ENCODE data around the gene SLC39A11.

Gene SLC39A11

DNA sequence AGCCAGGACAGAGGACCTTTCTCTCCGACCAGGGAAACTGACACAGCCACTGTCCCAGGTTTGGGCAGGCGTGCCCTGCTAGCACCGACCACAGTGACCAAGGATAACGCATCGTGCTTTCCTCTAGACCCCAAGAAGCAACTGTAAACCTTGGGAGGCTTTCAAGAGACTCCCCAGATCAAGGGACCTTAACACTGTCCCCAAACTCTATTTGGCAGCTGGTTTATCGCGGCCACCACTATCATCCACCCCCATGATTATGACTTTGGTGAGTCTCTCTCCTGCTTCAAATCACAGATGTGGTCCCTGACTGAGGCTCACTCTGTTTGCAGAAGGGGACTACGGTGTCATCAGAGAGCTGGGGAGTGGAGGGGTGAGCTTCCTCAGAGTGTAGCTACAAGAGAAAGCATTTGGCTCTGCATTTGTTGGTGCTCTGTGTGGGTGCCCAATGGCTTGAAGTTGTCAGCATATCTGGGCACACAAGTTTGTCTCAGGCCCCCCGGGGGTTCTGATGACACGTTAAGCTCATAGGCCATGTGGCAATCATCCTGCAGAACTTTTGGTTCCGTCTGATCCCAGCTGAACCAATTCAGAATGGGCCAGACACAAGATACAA lies 408.0 kb downstream of the SLC39A11 start:
- DNase-seq (ENCODE audit: low read depth): no peak

DNA sequence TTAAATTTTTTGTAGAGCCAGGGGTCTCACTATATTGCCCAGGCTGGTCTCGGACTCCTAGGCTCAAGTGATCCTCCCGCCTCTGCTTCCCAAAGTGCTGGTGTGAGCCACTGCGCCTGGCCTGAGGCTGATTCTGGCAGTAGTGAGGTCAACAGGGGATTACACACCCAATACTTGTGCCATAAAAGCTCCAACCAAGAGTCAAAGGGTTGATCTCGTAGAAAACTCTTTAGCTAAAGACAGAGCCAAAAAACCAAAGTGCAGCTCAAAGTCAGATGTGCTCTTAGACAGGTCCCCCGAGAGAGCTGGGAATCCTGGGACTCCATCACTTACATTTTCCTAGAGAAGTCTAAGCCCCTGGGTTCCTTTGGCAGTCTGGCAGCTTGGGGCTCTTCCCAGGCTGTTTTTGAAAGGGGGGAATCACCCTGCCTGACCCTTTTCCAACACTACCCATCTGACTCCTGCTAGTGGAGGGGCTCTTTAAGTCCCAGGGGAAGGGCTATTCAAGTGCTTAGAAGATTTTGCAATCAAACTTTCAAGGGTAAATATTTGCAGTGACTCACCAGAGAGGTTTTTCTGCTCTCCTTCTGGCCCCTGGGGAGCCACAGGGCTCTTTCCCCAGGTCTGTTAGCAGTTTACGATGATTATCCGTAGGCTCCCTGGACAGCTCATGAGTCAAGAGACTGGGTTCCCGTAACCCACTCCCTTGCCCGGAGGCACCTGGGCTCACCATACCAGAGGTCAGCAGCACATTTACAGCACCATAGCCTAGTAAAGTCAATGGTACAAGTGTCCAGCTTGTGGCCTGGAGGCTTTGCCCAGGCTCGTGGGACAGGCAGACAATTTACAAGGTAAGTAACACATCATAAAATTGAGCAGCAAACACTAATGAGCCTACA lies 408.7 kb downstream of the SLC39A11 start:
- DNase-seq (ENCODE audit: low read depth): no peak

DNA sequence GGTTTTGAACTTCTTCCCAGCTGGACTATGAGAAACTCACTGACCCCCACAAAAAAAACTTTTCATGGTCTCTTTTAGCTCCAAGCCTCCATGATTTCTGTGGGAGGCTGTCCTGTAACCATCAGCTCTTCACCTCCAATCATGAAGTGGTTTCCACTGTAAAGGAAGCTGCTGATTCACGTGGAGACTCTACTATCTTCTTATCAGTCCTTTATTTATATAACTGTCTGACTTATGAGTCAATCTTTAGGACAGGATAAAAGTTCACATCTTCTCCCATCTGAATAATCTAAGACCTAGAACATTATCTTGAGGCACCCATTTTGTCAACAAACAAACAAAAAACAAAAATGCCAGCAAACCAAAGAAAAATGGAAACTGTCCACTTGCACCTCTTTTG lies 409.9 kb downstream of the SLC39A11 start:
- no peak for DNase-seq (ENCODE audit: low read depth)

DNA sequence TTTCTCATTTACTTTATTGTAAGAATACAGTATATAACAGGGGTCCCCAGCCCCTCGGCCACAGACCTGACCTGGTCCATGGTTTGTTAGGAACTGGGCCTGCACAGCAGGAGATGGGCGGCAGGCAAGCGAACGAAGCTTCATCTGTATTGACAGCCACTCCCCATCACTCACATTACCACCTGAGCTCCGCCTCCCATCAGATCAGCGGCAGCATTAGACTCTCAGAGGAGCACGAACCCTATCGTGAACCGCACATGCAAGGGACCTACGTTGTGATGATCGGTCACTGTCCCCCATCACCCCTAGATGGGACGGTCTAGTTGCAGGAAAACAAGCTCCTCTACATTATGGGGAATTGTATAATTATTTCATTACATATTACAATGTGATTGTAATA lies 410.6 kb downstream of the SLC39A11 start:
- DNase-seq (ENCODE audit: low read depth): no peak

DNA sequence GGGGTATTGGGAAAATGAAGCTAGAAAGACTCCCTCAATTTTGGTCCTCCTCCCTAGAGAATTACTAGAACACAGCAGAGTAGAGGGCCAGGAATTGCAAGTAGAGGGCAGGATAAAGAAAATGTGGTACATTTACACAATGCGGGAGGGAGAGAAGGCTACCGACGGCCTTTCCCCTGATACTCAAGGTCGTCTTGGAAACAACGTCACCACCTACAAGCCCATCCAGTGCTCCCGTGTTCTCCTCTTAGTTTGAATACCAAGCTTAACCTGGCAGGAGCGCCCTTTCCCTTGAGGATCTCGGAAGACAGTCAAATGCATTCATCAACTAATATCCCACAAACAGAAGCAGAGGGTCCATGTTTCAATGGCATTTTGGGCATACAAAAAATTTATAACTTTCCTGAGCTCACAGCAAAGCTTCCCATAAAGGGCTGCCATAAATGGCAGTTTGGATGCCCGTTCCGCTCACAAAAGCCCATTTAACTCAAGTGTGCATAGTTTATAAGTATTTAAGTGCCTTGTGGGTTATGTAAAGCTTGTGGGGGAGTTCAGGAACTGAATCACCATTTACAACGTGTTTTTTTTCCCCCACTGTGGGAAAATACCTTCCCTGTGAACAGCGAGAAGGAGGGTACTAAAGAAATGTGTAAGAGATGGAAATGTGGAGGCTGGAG lies 414.6 kb downstream of the SLC39A11 start:
- DNase-seq (ENCODE audit: low read depth): no peak

DNA sequence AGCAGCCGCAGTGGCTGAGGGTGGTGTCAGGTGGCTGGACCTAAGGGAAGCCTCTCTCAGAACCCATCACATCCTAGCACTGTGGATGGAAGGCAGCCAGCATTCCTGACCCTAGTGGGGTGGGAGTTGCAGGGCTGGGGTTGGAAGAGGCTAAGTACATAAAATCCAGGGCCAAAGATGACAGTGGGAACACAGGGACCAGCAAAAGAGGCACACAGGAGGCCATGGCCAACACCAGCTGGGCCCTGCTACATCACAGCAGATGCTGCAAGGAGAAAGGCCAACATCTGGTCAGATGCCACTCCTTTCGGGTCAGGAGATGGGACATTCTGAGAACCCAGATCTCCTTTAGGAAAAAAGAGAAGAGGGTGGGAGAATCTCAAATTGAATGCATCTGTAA lies 415.4 kb downstream of the SLC39A11 start:
- no peak for DNase-seq (ENCODE audit: low read depth)

DNA sequence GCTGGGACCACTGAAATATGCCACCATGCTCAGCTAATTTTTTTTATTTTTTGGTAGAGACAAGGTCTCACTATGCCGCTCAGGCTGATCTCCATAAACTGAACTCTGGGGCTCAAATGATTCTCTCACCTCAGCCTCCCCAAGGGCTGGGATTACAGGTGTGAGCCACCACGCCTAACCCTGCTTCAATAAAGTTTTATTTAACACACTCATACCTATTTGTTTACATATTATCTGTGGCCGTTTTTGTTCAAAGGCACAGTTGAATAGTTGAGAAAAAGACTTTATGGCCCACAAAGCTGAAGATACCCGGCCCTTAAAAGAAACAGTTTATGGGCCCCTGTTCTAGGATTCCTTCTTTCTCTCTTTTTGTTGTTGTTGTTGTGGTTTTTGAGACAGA lies 419.8 kb downstream of the SLC39A11 start:
- DNase-seq (ENCODE audit: low read depth): no peak

DNA sequence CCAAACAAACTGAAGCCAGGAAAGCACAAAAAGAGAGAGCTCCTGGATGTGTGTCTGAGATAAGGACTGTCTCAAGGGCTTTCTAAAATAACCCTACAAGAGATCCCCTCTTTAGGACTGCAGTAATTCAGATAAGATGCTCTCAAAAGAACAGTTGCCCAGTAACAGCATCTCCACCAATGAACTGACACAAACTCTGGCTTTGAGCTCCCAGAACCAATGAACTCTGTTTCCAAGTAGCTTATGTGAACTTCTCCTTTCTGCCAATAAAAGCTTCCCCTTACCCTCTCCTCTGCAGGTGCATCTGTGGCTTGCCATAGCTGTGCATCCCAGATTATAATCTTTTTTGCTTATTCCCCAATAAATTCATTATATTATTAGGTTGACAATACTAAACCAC lies 421.5 kb downstream of the SLC39A11 start:
- DNase-seq (ENCODE audit: low read depth): no peak

DNA sequence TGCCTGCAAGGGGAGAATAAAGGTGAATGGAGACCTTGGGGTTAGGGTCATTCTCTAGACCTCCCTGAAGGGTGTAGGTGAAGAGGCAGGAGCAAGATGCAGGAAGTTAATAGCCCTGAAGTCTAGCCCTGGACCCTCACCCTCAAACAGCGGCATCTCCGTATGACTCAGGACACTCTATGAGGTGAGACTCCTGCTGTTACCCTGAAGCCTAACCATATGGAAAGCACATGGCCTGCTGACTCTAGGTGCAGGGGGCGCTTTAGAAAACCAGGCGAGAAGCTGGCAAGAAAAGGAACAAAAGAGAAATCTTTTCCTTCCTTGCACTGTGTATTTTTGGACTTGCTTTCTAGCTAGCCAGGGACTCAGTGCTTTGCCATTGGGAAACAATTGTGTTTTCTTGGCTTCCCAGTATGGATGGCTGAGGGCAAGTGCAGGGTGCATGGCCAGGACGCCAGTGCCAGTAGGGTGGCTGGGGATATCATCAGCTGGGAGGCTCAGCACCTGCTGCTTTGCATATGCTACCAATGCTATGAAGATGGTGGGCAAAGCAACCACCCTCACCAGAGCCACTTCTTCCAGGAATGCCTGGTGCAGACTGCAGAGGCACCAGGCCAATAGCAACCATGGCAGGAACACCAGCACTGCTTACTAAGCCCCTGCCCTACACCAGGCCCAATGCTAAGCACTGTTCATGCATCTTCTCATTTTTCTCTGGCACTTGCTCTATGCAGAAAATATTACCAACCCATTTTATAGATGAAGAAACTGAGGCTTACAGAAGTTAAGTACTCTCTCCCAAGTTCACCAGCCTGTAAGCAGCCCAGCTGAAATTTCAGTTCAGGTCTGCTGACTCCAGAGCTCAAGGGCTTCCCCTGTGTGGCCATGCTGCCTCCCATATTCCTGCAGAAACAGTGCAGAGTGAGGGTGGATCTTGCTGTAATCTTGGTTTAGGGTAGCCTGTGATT lies 425.1 kb downstream of the SLC39A11 start:
- DNase-seq (ENCODE audit: low read depth): no peak

DNA sequence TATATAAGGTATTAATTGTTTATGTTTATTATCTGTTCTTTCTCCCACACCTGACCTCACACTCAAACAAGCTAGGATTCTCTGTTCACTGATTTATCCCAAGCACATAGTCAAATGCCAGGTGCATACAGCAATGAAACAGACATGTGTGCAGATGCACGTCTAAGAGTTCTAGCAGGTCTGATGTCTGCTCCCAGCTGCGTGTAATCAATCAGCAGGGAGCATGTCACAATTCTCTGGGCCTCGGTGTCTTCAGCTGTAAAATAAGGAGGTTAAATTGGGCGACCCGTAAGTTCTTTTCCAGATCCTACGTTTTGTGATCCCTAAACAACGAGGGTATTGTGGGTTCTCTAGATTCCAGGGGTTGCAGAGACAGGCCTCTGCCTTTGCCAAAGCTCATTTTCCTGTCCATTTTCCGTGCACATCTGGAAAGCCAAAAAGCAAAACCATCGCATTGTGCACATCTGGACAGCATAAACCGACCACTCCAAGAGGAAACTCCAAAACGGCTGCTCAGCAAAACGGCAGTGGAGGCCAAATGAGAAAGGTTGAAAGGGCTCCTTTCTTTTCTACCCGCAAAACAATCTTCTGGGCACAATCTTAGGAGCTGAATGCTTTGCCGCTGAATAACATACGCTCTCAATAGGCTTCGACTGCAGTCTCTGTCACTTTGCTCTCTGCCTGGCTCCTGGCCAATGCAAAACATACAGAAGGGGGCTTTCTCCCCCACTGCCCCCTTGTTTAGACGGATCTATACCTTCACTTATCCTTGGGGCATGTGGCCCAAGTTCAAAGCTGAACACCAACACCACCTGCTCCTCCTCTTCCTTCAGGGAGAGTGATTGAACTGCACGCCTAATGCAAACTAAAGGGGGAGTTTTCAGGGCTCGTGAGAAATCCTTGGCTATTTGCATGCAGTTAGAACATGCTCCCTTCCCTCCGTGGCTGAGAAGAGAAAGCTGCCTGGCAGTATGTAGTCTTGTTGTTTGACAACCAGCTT lies 426.3 kb downstream of the SLC39A11 start:
- DNase-seq (ENCODE audit: low read depth): no peak

DNA sequence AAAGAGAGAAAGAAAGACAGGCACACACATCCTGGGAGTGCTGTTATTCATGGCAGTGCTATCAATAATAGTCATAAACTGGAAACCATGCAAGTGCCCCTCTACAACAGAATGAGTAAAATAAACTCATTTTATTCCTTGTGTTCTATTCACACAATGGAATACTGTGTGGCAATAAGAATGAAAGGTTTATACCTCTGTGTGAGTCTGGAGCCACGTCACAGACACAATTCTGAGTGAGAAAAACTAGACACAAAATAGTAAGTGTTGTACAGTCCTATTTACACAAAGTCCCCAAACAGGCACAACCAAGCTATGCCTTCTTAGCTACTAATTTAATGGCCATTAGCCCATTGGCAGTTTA lies 429.7 kb downstream of the SLC39A11 start:
- DNase-seq (ENCODE audit: low read depth): no peak

DNA sequence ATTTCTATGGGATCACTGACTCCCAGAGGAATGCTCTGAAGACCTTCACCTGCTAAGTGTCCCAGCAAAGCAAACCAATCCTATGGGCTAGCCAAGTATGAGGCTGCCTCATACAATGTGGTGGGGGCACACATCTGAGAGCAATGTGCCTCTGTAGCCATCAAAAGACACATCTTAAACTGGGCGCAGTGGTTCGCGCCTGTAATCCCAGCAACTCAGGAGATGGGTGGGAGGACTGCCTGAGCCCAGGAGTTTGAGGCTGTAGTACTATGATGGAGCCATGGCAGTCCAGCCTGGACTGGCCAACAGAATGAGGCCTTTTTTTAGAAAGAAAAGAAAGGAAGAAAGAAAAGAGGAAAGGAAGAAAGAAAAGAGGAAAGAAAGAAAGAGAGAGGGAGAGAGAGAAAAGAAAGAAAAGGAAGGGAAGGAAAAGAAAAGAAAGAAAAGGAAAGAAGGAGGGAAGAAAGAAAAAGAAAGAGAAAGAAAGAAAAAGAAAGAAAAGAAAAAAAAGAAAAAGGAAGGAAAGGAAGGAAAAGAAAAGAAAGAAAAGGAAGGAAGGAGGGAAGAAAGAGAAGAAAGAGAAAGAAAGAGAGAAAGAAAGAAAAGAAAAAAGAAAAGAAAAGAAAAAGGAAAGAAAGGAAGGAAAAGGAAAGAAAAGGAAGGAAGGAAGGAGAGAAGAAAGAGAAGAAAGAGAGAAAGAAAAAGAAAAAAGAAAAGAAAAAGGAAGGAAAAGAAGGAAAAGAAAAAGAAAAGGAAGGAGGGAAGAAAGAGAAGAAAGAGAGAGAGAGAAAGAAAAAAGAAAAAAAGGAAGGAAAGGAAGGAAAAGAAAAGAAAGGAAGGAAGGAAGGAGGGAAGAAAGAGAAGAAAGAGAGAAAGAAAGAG lies 430.3 kb downstream of the SLC39A11 start:
- DNase-seq (ENCODE audit: low read depth): no peak

DNA sequence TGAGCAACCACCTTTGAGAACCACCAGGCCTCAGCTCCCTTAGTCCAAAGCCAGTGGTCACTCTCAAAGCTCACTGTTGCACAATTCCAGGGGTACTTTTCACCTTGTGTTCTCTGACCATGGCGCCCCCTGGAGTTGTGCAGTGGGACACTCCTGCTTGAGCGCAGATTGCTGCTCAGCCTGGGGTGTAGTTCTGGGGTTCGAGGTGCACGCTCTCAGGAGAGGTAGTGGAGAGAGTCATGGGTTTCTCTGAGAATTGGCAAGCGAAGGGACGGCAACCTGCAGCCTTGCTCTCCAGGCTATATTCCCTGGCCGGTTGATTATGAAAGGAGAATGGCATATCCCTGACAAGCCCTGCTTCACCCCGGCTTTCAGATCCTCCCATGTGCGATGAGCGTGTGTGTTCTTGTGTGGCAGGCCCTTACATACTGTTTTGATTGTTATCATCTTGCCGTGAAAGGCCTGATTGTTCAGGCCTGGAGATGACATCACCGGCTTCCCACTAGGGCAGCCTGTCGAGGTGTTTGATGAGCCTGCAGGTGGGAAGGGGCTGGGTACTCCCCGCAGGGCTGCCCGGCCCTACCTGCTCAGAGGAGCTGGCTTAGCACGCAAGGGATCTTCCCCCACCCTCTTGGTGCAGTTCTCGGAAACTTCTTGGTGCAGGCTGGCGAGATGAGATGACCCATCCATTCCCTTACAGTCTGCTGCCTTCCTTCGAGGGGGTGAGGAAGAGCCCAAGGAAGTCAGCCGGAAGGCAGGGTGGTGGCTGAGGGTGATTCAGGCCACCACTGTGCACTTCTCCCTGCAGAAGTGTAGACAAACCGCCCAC lies 431.2 kb downstream of the SLC39A11 start:
- no peak for DNase-seq (ENCODE audit: low read depth)

DNA sequence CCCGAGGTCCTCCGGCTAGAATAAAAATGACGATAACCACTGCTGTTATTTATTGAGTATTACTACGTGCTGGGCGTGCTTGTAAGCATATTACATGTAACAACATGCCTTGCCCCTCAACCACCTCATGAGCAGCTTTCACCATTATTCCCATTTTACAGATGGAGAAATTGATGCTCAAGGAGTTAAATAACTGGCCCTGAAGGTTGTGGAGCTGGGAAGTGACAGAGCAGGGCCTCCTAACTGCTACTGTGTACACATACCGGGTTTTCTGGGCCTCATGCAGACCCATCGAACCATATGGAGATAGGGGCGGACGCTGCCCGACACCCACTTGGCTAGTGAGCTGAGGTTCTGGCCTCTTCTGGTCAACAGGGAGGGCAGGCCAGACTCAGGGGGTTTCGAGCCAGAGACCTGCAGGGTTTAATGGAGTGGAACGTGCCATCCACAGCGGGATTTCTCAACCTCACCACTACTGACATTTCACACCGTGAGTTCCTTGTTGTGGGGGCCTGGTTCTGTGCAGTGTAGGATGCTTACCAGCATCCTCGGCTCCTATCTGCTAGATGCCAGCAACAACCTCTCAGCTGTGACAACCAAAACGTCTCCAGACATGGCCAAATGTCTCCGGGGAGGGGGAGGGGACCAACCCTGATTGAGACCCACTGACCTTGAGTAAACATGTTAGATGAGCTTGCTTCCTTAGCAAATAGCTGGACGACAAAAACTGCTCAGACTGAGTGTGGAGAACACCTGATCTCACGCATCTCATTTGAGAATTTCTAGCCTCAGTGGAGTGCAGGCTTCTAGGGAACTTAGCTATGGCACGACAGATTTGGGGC lies 432.0 kb downstream of the SLC39A11 start:
- no peak for DNase-seq (ENCODE audit: low read depth)

DNA sequence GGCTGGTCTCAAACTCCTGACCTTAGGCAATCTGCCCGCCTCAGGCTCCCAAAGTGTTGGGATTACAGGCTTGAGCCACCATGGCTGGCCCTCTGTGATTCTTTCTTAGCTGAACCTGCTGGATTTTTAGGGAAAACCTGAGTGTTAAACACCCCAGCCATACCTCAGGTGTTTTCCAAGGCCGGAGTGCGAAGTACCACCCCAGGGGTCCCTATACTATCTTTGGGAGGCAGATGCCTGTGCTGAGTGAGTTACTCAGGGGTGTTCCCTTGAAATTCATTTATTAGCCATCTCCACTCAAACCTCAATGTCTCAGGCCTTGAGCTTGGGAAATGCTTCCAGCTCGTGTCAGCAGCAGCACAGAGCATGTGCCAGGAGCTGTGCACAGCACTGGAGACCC lies 432.7 kb downstream of the SLC39A11 start:
- no peak for DNase-seq (ENCODE audit: low read depth)

DNA sequence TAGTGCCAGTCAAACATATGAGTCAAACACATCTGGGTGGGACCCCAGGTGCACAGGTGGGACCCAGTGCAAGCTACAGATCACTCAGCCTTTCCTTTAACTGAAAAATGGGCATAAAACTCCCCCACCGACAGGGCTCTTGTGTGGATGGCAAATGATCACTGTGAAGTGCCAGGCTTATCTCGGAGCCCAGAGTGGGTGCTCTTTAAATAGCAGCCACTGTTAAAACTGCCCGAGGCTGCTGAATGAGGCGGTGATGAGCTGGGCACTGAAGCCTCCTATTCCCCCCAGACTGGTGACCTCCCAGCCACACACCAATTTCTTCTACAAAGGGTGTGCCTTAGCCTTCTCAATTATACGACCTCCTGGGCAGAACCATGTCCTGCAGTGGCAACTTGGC lies 433.8 kb downstream of the SLC39A11 start:
- no peak for DNase-seq (ENCODE audit: low read depth)

DNA sequence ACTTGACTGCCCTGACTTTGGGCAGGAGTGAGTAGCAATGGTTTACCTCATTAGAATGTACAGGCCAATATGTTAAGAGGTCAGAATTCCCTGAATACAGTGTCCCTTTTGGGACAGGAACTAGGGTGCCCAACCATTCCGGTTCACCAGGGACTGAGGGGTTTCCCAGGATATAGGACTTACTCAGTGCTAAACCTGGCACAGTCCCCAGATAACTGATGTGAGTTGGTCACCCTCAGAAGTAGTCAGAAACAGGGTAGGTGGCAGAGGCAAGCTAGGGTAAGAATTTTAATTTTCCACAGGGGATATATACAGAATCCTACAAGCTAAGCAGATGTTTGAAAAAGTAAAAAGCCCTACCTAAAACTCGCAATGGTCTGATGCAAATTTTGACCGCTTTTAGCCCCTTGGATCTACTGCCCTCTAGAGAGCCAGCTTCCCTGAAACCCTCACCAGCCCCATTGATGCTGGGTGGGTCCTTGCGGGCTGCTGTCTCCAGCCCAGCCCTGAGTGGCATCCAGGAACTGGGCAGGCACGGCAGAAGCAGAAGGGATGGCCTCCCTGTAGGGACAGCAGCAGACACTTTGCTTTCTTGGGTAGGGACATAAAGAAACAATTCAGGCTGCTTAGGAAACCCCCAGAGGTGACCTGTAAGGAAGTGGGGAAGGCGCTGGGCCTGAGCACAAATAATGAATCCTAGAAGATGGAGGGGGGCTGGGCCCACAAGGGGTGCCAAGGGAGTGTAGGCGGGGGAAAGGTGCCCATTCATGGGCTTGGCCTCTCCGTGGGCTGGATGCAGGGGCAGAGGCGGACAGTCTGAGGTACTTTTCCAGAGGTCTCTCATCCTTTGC lies 434.8 kb downstream of the SLC39A11 start:
- DNase-seq (ENCODE audit: low read depth): no peak
